RWPE1 (cell line): ENCODE measurements around the gene SYNE1.

Experiments
- CTCF ChIA-PET: fragments of 350-600 bp; sonication (Branson Sonifier 250); formaldehyde crosslinking; extraction: SDS; loops from one replicate; lab custom pipeline; 2021; lab: Yijun Ruan, JAX
- POLR2A ChIA-PET: fragments of 400-600 bp; formaldehyde crosslinking; extraction: SDS; loops from one replicate; lab custom pipeline; 2020; ENCODE audit warnings: antibody characterized with exemption; ENCODE audit not compliant: low non-redundant PET; lab: Yijun Ruan, JAX
- DNase-seq: peaks from one replicate; pipeline ENCODE4 v3.0.0; 2012; ENCODE audit warnings: low spot score
- H3K27ac ChIP-seq: fragments of 450-650 bp; 2 replicates; pipeline ENCODE4 v1.5.1; 2017
- TF ChIP-seq, protein P1 (sequence below): fragments of 450-650 bp; conservative IDR thresholded peaks from 2 replicates; pipeline ENCODE4 v1.5.1; 2017; ENCODE audit warnings: low read depth, mild to moderate bottlenecking

Gene SYNE1

DNA sequence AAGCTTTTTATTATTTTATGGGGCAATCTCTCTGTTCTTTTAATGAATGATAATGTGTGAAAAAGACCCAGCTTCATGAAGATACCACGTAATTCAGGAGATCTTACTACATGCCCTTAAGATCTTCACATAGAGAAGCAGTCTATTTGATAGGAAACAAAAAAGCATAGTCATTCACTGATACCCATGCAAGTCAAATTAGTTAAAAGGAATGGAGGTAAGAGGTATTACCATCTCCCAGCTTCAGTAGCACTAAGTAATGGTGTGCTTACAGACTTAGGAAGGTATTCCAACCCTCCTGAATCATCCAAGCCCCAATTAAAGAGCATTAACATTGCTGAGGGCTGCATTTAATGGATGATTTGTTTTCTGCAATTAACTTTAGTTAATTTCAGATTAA, 364.7 kb downstream of the SYNE1 start:
- POLR2A ChIA-PET: no interaction called here
- TF ChIP-seq, protein P1, sequence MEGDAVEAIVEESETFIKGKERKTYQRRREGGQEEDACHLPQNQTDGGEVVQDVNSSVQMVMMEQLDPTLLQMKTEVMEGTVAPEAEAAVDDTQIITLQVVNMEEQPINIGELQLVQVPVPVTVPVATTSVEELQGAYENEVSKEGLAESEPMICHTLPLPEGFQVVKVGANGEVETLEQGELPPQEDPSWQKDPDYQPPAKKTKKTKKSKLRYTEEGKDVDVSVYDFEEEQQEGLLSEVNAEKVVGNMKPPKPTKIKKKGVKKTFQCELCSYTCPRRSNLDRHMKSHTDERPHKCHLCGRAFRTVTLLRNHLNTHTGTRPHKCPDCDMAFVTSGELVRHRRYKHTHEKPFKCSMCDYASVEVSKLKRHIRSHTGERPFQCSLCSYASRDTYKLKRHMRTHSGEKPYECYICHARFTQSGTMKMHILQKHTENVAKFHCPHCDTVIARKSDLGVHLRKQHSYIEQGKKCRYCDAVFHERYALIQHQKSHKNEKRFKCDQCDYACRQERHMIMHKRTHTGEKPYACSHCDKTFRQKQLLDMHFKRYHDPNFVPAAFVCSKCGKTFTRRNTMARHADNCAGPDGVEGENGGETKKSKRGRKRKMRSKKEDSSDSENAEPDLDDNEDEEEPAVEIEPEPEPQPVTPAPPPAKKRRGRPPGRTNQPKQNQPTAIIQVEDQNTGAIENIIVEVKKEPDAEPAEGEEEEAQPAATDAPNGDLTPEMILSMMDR: no peak
- DNase-seq: no peak
- CTCF ChIA-PET: interaction anchor here (0.6 to 0.7 kb wide), 2 partner anchors 159 to 707 kb away, joined by 3 to 4 read pairs; no protein-coding TSS in a partner anchor
- H3K27ac ChIP-seq: no peak overlapping the region

DNA sequence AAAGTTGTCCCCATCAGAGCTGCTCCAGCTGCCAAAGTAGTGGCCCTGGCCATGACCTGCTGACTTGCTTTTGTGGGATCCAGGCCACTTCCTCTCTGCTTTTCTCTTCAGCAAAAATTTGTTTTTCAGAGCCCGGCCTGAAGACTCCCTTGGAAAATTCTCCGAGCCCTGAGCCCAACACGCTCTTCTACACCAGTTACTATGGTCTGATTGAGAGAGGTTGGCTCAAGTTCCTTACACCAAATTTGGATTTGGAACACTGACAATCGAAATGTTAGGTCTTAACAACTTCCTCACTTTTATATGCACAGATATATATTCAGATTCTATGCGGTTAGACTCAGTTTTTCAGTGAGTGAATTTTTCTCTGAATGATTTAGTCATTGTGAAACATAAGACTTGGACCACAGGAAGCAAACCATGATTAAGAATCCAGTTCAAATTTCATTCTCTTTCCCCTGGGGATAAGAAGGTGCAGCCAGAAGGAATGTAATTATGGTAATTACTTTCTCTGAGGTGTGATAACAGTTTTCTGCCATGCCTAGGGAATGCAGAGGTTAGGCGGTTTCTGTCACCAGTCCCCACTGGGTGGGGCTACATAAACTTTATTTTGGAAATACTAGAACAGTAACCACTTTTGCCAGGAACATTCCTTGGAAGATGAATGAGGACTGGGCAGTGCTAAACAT, 365.2 kb downstream of the SYNE1 start:
- TF ChIP-seq, protein P1: no peak
- no peak overlapping the region; the same call in 1 of the 2 replicates for H3K27ac ChIP-seq
- peak; percentile 51 for DNase-seq
- CTCF ChIA-PET: interaction anchor here (0.5 kb wide), 2 partner anchors 315 to 558 kb away, joined by 3 read pairs; no protein-coding TSS in a partner anchor
- POLR2A ChIA-PET: no interaction called here

DNA sequence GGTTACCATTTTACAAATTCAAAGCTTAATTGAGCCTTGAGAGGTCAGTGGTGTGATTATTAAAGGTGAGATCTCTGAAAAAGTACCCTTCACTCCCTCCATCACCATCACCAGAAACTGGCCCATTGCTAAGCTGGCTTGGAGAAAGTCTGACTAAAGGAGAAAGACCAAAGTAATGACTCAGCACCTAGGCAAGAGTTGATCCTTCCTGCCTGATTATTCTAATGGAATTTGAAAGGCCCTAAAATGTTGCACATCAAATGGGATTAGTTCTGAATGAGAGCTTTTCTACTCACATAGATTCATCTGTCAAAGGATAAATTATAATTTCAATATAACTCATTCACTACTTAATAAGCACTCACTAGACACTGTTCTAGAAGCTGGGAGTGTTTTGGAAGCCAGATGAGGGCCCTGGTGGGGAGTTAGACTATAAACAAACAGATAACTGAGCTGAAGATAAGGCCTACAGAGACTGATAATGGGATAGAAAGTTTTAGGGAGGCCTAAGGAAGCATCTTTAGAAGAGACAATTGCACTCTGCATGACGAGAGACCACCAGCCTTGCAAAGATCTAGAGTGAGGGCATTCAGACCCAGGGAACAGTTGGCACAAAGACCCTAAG, 366.7 kb downstream of the SYNE1 start:
- no peak overlapping the region for H3K27ac ChIP-seq
- ChIA-PET POLR2A (no interaction called here), CTCF (no interaction called here)
- DNase-seq: no peak
- TF ChIP-seq, protein P1: no peak

DNA sequence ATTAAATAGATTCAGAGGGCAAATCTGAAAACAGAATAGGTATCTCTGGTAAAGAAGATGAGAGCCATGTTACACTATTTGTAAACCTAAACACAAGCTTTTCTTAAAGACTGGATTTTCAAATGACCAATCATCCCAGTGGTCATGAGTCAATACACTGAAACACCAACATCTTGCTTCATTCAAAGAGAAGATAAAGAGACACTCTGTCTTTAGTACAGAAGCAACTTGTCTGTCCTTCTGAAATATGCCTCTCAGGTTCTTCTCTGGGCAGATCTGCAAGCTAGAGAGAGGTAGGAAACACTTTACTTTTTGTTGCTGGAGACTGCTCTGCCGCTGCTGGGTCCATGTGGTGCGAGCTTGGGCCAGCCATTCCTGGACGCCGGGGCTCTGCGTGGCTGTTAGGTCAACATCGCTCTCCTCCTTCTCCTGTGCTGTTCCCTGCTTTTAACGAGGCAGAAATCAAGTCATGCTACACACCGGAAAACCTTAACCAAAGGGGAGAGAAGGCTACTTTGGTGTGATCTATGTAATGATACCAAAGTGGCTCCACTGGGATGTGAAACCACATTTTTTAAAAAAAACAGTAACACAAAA, 368.2 kb downstream of the SYNE1 start:
- H3K27ac ChIP-seq: no peak overlapping the region
- TF ChIP-seq, protein P1: no peak
- ChIA-PET CTCF (interaction anchor here (0.7 to 1.1 kb wide), 3 partner anchors 109 to 831 kb away, joined by 4 to 7 read pairs (median 4); no protein-coding TSS in a partner anchor), POLR2A (no interaction called here)
- DNase-seq: no peak

DNA sequence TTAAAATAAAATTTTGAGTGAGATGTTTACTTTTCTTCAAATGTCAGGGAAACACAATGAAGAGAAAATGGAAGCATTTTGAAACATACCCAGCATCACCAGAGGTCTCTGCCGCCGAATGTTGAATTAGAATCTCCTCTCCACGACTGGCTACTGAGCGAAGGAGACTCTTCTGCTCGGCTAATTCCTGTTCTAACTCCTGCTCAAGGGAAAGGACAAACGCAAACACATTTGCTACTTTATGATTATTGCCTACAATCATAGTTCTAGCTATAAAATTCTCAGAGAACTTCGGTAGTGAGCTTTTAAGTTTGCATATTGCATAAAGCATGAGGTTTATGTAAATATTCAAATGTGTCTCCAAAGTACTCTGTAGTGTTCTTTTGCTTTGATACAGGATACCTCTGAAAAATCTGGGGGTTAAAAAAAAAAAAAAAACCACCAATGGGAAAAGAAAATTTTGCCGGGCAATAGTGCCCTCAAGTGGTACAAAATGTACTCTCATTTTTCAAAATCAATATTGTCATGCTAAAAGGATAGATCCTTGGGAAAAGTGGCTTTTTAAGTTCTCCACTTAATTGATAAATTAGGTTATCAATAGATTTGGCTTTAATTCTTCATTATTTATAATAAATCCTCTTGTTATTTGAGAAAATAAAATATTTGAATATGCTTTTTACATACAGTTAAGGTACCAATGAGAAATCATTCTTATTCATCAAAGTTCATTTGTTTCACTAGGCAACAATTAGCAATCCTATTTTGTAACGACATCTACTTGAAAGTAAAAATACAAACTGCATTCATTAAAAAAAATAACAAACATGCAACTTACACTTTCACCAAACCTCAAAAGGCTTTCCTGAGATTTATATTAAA, 369.0 kb downstream of the SYNE1 start:
- DNase-seq: peak; percentile 30
- TF ChIP-seq, protein P1: peak; percentile 60
- POLR2A ChIA-PET: no interaction called here
- no peak overlapping the region for H3K27ac ChIP-seq
- CTCF ChIA-PET: interaction anchor here (0.6 to 0.8 kb wide), 3 partner anchors 460 to 720 kb away, joined by 3 read pairs; no protein-coding TSS in a partner anchor
